GM12878 (cell line): ENCODE measurements around the gene NDUFB1.

Source experiments
- BHLHE40 ChIP-seq, 2 experiments: fragments of 450-650 bp in 1 of 2; IDR thresholded peaks; 2 replicates each; pipeline ENCODE4 v1.6.1; 2011 to 2017; ENCODE audit warnings: low read depth in 2 of 2, borderline replicate concordance in 1 of 2, improper control_type of control experiment in 1 of 2, low read length in 1 of 2, mild to moderate bottlenecking in 1 of 2
- EZH2 ChIP-seq: IDR thresholded peaks from 2 replicates; pipeline ENCODE4 v1.6.1; 2012; ENCODE audit warnings: low read depth, mild to moderate bottlenecking, control low read depth, inconsistent platforms, low read length, borderline replicate concordance; ENCODE audit not compliant: control insufficient read depth
- FOXM1 ChIP-seq: IDR thresholded peaks from 2 replicates; pipeline ENCODE4 v1.6.1; 2012; ENCODE audit warnings: low read depth, mild to moderate bottlenecking, inconsistent platforms, low read length, moderate library complexity
- HDAC6 ChIP-seq: fragments of 200-600 bp; sonication (generic); IDR thresholded peaks from one replicate; pipeline ENCODE4 v1.8.0; 2017; ENCODE audit warnings: antibody characterized with exemption; ENCODE audit not compliant: unreplicated experiment
- NFYB ChIP-seq: IDR thresholded peaks from 2 replicates; pipeline ENCODE4 v1.6.1; 2011; ENCODE audit warnings: low read depth, mild to moderate bottlenecking, low read length, improper control_type of control experiment, moderate library complexity; ENCODE audit not compliant: insufficient read depth
- NR2C2 ChIP-seq: IDR thresholded peaks from 2 replicates; pipeline ENCODE4 v1.6.1; 2011; ENCODE audit warnings: borderline replicate concordance, low read depth; ENCODE audit not compliant: control insufficient read depth, insufficient read length
- POLR2A ChIP-seq: IDR thresholded peaks from 2 replicates; pipeline ENCODE4 v1.6.1; 2011; ENCODE audit warnings: low read depth, mild to moderate bottlenecking, low read length
- TF ChIP-seq, protein P1 (sequence below), 3 experiments: IDR thresholded peaks in 2 of 3; conservative IDR thresholded peaks in 1 of 3; 2 replicates each; pipeline ENCODE4 v1.5.1; 2011; ENCODE audit warnings: low read depth in 3 of 3, low read length in 3 of 3, mild to moderate bottlenecking in 3 of 3, control low read depth in 2 of 3, moderate library complexity in 2 of 3, inconsistent platforms in 1 of 3, mixed read lengths in 1 of 3; ENCODE audit not compliant: control insufficient read depth in 2 of 3, insufficient read depth in 1 of 3; ENCODE audit errors: extremely low read depth in 1 of 3
- TF ChIP-seq, protein P2 (sequence below): fragments of 450-650 bp; IDR thresholded peaks from 2 replicates; pipeline ENCODE4 v1.6.1; 2017; ENCODE audit warnings: mild to moderate bottlenecking, moderate library complexity
- TF ChIP-seq, protein P3 (sequence below): IDR thresholded peaks from 2 replicates; pipeline ENCODE4 v1.6.1; 2012; ENCODE audit warnings: low read depth, low read length, improper control_type of control experiment
- TF ChIP-seq, protein P4 (sequence below): IDR thresholded peaks from 2 replicates; pipeline ENCODE4 v1.6.1; 2012; ENCODE audit warnings: low read depth, low read length, improper control_type of control experiment
- TF ChIP-seq, protein P5 (sequence below): IDR thresholded peaks from 2 replicates; pipeline ENCODE4 v1.6.1; 2011; ENCODE audit warnings: low read depth, low read length, improper control_type of control experiment, borderline replicate concordance

DNA sequence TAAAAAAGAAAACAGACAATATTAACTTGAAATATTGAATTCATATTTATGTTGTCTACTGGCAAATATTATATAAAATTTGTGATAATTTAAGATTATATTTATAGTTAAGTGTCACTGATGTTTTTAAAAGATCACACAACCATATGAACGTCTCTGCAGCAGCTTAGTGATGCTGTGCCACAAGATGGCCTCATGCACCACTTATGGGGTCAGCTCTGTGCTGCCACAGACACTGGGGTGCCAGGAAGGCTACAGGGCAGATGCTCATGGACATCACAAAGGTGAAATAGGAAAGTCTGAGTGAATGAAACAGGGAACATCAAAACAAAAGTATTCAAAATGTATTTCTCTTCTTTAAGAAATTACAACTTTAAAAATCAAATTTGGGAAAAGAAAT lies 28.2 kb downstream of the NDUFB1 start:
- TF ChIP-seq POLR2A, result no peak
- no peak for TF ChIP-seq NR2C2
- TF ChIP-seq FOXM1, result no peak
- TF ChIP-seq, protein P1, sequence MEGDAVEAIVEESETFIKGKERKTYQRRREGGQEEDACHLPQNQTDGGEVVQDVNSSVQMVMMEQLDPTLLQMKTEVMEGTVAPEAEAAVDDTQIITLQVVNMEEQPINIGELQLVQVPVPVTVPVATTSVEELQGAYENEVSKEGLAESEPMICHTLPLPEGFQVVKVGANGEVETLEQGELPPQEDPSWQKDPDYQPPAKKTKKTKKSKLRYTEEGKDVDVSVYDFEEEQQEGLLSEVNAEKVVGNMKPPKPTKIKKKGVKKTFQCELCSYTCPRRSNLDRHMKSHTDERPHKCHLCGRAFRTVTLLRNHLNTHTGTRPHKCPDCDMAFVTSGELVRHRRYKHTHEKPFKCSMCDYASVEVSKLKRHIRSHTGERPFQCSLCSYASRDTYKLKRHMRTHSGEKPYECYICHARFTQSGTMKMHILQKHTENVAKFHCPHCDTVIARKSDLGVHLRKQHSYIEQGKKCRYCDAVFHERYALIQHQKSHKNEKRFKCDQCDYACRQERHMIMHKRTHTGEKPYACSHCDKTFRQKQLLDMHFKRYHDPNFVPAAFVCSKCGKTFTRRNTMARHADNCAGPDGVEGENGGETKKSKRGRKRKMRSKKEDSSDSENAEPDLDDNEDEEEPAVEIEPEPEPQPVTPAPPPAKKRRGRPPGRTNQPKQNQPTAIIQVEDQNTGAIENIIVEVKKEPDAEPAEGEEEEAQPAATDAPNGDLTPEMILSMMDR (IDR thresholded peaks at IDR 0.05 in 2 of 3, conservative IDR thresholded peaks at IDR 0.05 in 1 of 3; ENCODE audit: control insufficient read depth in 2 of 3, extremely low read depth in 1 of 3, insufficient read depth in 1 of 3, low read depth in 3 of 3, low read length in 3 of 3), result peak in 2 of 3 experiments; percentile 31 to 54; a peak in 3 of 6 replicates
- TF ChIP-seq, protein P2, sequence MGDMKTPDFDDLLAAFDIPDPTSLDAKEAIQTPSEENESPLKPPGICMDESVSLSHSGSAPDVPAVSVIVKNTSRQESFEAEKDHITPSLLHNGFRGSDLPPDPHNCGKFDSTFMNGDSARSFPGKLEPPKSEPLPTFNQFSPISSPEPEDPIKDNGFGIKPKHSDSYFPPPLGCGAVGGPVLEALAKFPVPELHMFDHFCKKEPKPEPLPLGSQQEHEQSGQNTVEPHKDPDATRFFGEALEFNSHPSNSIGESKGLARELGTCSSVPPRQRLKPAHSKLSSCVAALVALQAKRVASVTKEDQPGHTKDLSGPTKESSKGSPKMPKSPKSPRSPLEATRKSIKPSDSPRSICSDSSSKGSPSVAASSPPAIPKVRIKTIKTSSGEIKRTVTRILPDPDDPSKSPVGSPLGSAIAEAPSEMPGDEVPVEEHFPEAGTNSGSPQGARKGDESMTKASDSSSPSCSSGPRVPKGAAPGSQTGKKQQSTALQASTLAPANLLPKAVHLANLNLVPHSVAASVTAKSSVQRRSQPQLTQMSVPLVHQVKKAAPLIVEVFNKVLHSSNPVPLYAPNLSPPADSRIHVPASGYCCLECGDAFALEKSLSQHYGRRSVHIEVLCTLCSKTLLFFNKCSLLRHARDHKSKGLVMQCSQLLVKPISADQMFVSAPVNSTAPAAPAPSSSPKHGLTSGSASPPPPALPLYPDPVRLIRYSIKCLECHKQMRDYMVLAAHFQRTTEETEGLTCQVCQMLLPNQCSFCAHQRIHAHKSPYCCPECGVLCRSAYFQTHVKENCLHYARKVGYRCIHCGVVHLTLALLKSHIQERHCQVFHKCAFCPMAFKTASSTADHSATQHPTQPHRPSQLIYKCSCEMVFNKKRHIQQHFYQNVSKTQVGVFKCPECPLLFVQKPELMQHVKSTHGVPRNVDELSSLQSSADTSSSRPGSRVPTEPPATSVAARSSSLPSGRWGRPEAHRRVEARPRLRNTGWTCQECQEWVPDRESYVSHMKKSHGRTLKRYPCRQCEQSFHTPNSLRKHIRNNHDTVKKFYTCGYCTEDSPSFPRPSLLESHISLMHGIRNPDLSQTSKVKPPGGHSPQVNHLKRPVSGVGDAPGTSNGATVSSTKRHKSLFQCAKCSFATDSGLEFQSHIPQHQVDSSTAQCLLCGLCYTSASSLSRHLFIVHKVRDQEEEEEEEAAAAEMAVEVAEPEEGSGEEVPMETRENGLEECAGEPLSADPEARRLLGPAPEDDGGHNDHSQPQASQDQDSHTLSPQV, result no peak
- no peak for TF ChIP-seq NFYB
- no peak for TF ChIP-seq HDAC6
- TF ChIP-seq, protein P3, sequence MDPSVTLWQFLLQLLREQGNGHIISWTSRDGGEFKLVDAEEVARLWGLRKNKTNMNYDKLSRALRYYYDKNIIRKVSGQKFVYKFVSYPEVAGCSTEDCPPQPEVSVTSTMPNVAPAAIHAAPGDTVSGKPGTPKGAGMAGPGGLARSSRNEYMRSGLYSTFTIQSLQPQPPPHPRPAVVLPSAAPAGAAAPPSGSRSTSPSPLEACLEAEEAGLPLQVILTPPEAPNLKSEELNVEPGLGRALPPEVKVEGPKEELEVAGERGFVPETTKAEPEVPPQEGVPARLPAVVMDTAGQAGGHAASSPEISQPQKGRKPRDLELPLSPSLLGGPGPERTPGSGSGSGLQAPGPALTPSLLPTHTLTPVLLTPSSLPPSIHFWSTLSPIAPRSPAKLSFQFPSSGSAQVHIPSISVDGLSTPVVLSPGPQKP, result no peak
- TF ChIP-seq, protein P4, sequence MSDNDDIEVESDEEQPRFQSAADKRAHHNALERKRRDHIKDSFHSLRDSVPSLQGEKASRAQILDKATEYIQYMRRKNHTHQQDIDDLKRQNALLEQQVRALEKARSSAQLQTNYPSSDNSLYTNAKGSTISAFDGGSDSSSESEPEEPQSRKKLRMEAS, result no peak
- TF ChIP-seq, protein P5, sequence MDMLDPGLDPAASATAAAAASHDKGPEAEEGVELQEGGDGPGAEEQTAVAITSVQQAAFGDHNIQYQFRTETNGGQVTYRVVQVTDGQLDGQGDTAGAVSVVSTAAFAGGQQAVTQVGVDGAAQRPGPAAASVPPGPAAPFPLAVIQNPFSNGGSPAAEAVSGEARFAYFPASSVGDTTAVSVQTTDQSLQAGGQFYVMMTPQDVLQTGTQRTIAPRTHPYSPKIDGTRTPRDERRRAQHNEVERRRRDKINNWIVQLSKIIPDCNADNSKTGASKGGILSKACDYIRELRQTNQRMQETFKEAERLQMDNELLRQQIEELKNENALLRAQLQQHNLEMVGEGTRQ, result no peak
- TF ChIP-seq EZH2, result no peak
- TF ChIP-seq BHLHE40 (IDR thresholded peaks at IDR 0.05; ENCODE audit: borderline replicate concordance in 1 of 2, low read depth in 2 of 2, low read length in 1 of 2), result no peak
